Neural cell (in vitro differentiated cells): ENCODE measurements around the gene ELP5. TPM values are rescaled to one million over a fixed set of nuclear protein-coding genes. Genes with fewer than 3 reads are reported as not detected.

Experiments used
- H2AFZ ChIP-seq: fragments of 200-600, 300-800 bp; sonication (generic), shearing (Covaris generic); 2 replicates; pipeline ENCODE4 v1.6.0; 2014; ENCODE audit warnings: low read depth, mild to moderate bottlenecking, antibody characterized with exemption, low read length, moderate library complexity
- H3F3A ChIP-seq: fragments of 200-600 bp; shearing (Covaris generic); 2 replicates; pipeline ENCODE4 v1.6.1; 2016; ENCODE audit warnings: mild to moderate bottlenecking, moderate library complexity, mixed read lengths, antibody characterized with exemption, low read length; ENCODE audit not compliant: insufficient read depth, poor library complexity, severe bottlenecking
- H3K27ac ChIP-seq: fragments of 200-600, 300-800 bp; sonication (generic), shearing (Covaris generic); 2 replicates; pipeline ENCODE4 v1.5.1; 2014; ENCODE audit warnings: mild to moderate bottlenecking, low read length, moderate library complexity
- H3K27me3 ChIP-seq: fragments of 300-800, 200-600 bp; sonication (generic), shearing (Covaris generic); 2 replicates; pipeline ENCODE4 v1.6.0; 2014; ENCODE audit warnings: mild to moderate bottlenecking, low read depth, low read length, moderate library complexity; ENCODE audit not compliant: insufficient read depth
- H3K36me3 ChIP-seq: fragments of 300-800, 200-600 bp; sonication (generic), shearing (Covaris generic); 2 replicates; pipeline ENCODE4 v1.5.1; 2014; ENCODE audit warnings: mild to moderate bottlenecking, antibody characterized with exemption, low read length, moderate library complexity; ENCODE audit not compliant: insufficient read depth
- H3K4me2 ChIP-seq: fragments of 300-800, 200-600 bp; sonication (generic), shearing (Covaris generic); 2 replicates; pipeline ENCODE4 v1.6.0; 2014; ENCODE audit warnings: mild to moderate bottlenecking, low read length
- H3K4me3 ChIP-seq: fragments of 300-800, 200-600 bp; sonication (generic), shearing (Covaris generic); 2 replicates; pipeline ENCODE4 v1.5.1; 2014; ENCODE audit warnings: mild to moderate bottlenecking, low read length, moderate library complexity
- H3K79me2 ChIP-seq: fragments of 200-600 bp; shearing (Covaris generic); replicated peaks from 2 replicates; pipeline ENCODE4 v1.6.0; 2014; ENCODE audit warnings: mild to moderate bottlenecking, low read length, moderate library complexity; ENCODE audit not compliant: insufficient read depth
- H3K9ac ChIP-seq: fragments of 300-800, 200-600 bp; sonication (generic), shearing (Covaris generic); 2 replicates; pipeline ENCODE4 v1.6.1; 2016; ENCODE audit warnings: mild to moderate bottlenecking, low read length, mixed read lengths
- H3K9me2 ChIP-seq: fragments of 200-600 bp; shearing (Covaris generic); 2 replicates; pipeline ENCODE4 v1.6.1; 2016; ENCODE audit warnings: mild to moderate bottlenecking, low read length, mixed read lengths; ENCODE audit not compliant: insufficient read depth
- H3K9me3 ChIP-seq: fragments of 200-600, 300-800 bp; sonication (generic), shearing (Covaris generic); 2 replicates; pipeline ENCODE4 v1.6.1; 2016; ENCODE audit warnings: mild to moderate bottlenecking, mixed run types, low read length, moderate library complexity, mixed read lengths
- H4K20me1 ChIP-seq: fragments of 200-600 bp; shearing (Covaris generic); 2 replicates; pipeline ENCODE4 v1.6.1; 2016; ENCODE audit warnings: mild to moderate bottlenecking, mixed run types; ENCODE audit not compliant: insufficient read depth
- CTCF ChIP-seq: fragments of 450-650 bp; IDR thresholded peaks from 2 replicates; pipeline ENCODE4 v1.5.1; 2014; ENCODE audit warnings: antibody characterized with exemption, mild to moderate bottlenecking, moderate library complexity; ENCODE audit not compliant: poor library complexity, severe bottlenecking
- EP300 ChIP-seq: fragments of 450-650 bp; conservative IDR thresholded peaks from 2 replicates; pipeline ENCODE4 v1.6.1; 2014; ENCODE audit warnings: antibody characterized with exemption, mild to moderate bottlenecking, moderate library complexity; ENCODE audit not compliant: poor library complexity, severe bottlenecking
- EZH2 ChIP-seq: fragments of 200-600, 300-800 bp; shearing (Covaris generic), sonication (generic); IDR thresholded peaks from 2 replicates; pipeline ENCODE4 v1.6.1; 2014; ENCODE audit warnings: antibody characterized with exemption, low read length, borderline replicate concordance, mild to moderate bottlenecking; ENCODE audit not compliant: insufficient read depth, poor library complexity, severe bottlenecking
- MXI1 ChIP-seq: fragments of 450-650 bp; conservative IDR thresholded peaks from 2 replicates; pipeline ENCODE4 v1.6.1; 2014; ENCODE audit warnings: antibody characterized with exemption, mild to moderate bottlenecking; ENCODE audit not compliant: poor library complexity, severe bottlenecking
- POLR2AphosphoS5 ChIP-seq: IDR thresholded peaks from 2 replicates; pipeline ENCODE4 v1.6.1; 2012
- RAD21 ChIP-seq: fragments of 450-650 bp; conservative IDR thresholded peaks from 2 replicates; pipeline ENCODE4 v1.6.1; 2014; ENCODE audit warnings: antibody characterized with exemption, mild to moderate bottlenecking, moderate library complexity
- REST ChIP-seq: IDR thresholded peaks from 2 replicates; pipeline ENCODE4 v1.6.1; 2012; ENCODE audit warnings: borderline replicate concordance
- SMC3 ChIP-seq: fragments of 450-650 bp; conservative IDR thresholded peaks from 2 replicates; pipeline ENCODE4 v1.6.1; 2014; ENCODE audit warnings: antibody characterized with exemption, mild to moderate bottlenecking, moderate library complexity; ENCODE audit not compliant: poor library complexity
- TAF1 ChIP-seq: IDR thresholded peaks from 2 replicates; pipeline ENCODE4 v1.6.1; 2012; ENCODE audit warnings: low read depth
- polyA plus RNA-seq: library from polyadenylated mRNA; depleted of rRNA; stranded (reverse); fragments of >200 nt; gene quantifications from 2 replicates; pipeline ENCODE4 v1.2.3, GENCODE V29; 2014

The ELP5 gene
- polyA plus RNA-seq, 1 donor from 2014 or later, result 82.7 TPM

GRCh38 chr17:7290685-7291084 lies 38.7 kb downstream of the ELP5 start:
- Histone ChIP-seq H3K4me3 (no peak overlapping the region), H3K9me3 (no peaks in the 10 kb centered on the region), H4K20me1 (no peaks in the 10 kb centered on the region), H3K79me2 (no peaks in the 10 kb centered on the region), H2AFZ (no peak overlapping the region), H3F3A (no peaks in the 10 kb centered on the region), H3K4me2 (no peak overlapping the region), H3K27me3 (peaks cover 39% of the 10 kb centered on the region), H3K36me3 (no peaks in the 10 kb centered on the region), H3K9me2 (no peaks in the 10 kb centered on the region), H3K9ac (no peak overlapping the region), H3K27ac (no peak overlapping the region)
- TF ChIP-seq REST (no peak), SMC3 (no peak), EZH2 (no peak), RAD21 (no peak), POLR2AphosphoS5 (no peak), MXI1 (no peak), EP300 (no peak), CTCF (no peak), TAF1 (no peak)

GRCh38 chr17:7292194-7292593 lies 40.2 kb downstream of the ELP5 start:
- H3K9me3 ChIP-seq, result no peaks in the 10 kb centered on the region
- no peaks in the 10 kb centered on the region for H4K20me1 ChIP-seq
- TF ChIP-seq POLR2AphosphoS5 (no peak), SMC3 (no peak), TAF1 (no peak), REST (no peak), CTCF (no peak), EZH2 (no peak), RAD21 (no peak)
- no peaks in the 10 kb centered on the region for H3K79me2 ChIP-seq
- no peak overlapping the region for H3K4me3 ChIP-seq
- H3K27me3 ChIP-seq, result peaks cover 49% of the 10 kb centered on the region
- H3K9ac ChIP-seq, result no peak overlapping the region
- H3K4me2 ChIP-seq, result no peak overlapping the region
- no peaks in the 10 kb centered on the region for H3K9me2 ChIP-seq
- no peaks in the 10 kb centered on the region for H3F3A ChIP-seq
- H3K36me3 ChIP-seq, result no peaks in the 10 kb centered on the region
- no peak overlapping the region for H3K27ac ChIP-seq
- H2AFZ ChIP-seq, result no peak overlapping the region
